ENCODE data around the gene TMEM81. TPM values are rescaled to one million over a fixed set of nuclear protein-coding genes. Genes with fewer than 3 reads are reported as not detected.

Gene TMEM81
- total RNA-seq, 3 donors from 2014 or later, result 2.5 to 3.2 (median 2.6) TPM

DNA sequence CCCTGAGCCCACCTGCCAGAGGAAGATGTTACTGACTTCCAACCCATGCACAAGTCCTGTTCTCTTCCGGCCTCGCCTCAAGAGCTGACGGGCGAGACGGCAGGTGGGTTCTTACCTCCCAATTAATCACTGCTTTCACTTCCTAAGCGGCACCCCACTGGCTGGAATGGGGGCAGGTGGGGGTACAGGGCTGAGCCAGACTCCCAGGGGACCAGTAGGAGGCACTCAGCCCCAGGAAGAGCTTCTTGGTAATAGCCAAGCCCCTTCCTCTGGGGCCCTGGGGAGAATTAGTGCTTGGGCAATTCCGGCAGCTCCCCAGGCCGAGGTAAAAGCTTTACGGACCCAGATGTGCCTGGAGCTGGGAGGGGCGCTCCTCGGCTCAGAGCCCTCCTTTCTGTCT is 31.6 kb downstream of the TMEM81 start:
- TF ChIP-seq POLR2AphosphoS5 (IDR thresholded peaks at IDR 0.05) (no peak), POLR2A (IDR thresholded peaks at IDR 0.05) (no peak)
- TF ChIP-seq, protein P1, sequence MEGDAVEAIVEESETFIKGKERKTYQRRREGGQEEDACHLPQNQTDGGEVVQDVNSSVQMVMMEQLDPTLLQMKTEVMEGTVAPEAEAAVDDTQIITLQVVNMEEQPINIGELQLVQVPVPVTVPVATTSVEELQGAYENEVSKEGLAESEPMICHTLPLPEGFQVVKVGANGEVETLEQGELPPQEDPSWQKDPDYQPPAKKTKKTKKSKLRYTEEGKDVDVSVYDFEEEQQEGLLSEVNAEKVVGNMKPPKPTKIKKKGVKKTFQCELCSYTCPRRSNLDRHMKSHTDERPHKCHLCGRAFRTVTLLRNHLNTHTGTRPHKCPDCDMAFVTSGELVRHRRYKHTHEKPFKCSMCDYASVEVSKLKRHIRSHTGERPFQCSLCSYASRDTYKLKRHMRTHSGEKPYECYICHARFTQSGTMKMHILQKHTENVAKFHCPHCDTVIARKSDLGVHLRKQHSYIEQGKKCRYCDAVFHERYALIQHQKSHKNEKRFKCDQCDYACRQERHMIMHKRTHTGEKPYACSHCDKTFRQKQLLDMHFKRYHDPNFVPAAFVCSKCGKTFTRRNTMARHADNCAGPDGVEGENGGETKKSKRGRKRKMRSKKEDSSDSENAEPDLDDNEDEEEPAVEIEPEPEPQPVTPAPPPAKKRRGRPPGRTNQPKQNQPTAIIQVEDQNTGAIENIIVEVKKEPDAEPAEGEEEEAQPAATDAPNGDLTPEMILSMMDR (IDR thresholded peaks at IDR 0.05), result no peak
- Histone ChIP-seq H3K36me3 (no peaks in the 10 kb centered on the region), H3K4me3 (no peak overlapping the region), H3K9me3 (no peaks in the 10 kb centered on the region), H3K4me1 (no peaks in the 10 kb centered on the region), H3K27ac (no peak overlapping the region), H3K27me3 (peaks cover 0 to 3% of the 10 kb centered on the region in 2 donors)
- no peak for DNase-seq (ENCODE audit: low spot score in 2 of 2)
- intact Hi-C loops (cut with DNase I; ENCODE audit: low total_unique reads), result no loop called here

DNA sequence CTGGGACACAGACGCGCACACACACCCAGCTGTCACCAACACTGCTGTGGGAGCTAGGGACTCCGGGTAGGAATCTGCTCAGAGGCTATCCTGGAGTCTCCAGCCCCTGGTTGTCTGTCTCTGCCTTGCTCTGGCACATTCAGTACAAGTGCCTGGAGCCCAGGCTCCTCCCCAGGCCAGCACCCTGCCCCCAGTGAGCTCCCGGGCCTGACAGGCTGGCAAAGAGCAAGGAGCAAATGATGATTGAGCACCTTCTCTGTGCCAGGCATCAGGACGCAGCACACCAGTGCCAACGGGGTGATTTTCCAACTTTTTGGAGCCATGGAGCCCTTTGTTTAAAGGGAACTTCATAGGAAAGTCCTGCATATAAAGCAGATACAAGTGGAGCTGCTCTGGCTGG is 34.8 kb downstream of the TMEM81 start:
- Histone ChIP-seq H3K4me3 (no peak overlapping the region), H3K36me3 (no peaks in the 10 kb centered on the region), H3K27me3 (peaks cover 0 to 29% of the 10 kb centered on the region in 2 donors), H3K27ac (no peak overlapping the region), H3K9me3 (no peaks in the 10 kb centered on the region), H3K4me1 (no peaks in the 10 kb centered on the region)
- intact Hi-C loops (cut with DNase I; ENCODE audit: low total_unique reads), result no loop called here
- TF ChIP-seq POLR2AphosphoS5 (IDR thresholded peaks at IDR 0.05) (no peak), POLR2A (IDR thresholded peaks at IDR 0.05) (no peak)
- TF ChIP-seq, protein P1 (IDR thresholded peaks at IDR 0.05), result no peak
- DNase-seq (ENCODE audit: low spot score in 2 of 2), result no peak

DNA sequence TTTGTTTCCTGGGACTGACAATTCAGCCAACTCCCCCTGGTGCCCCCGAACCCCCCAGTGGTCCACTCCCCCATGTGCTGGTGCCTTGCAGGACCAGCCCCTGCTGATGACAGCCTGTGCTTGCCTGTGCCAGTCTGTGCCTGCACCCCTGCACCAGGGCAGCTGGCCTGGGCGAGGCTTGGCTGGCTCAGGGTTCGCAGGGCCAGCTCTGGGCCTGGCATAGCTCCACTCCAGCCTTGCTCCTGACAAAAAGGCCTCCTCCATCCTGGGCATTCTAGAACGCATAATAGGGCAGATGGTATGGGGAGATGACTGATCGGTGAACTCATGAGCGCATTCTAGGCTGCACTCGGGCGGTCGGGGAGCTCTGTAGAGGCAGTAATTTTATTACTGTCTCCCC is 35.9 kb downstream of the TMEM81 start:
- Histone ChIP-seq H3K27ac (no peak overlapping the region), H3K4me3 (no peak overlapping the region), H3K36me3 (no peaks in the 10 kb centered on the region), H3K9me3 (no peaks in the 10 kb centered on the region), H3K27me3 (peaks cover 0 to 40% of the 10 kb centered on the region in 2 donors), H3K4me1 (no peaks in the 10 kb centered on the region)
- no peak for DNase-seq (ENCODE audit: low spot score in 2 of 2)
- intact Hi-C loops (cut with DNase I; ENCODE audit: low total_unique reads), result no loop called here
- TF ChIP-seq POLR2AphosphoS5 (IDR thresholded peaks at IDR 0.05), result no peak
- TF ChIP-seq POLR2A (IDR thresholded peaks at IDR 0.05), result no peak
- TF ChIP-seq, protein P1 (IDR thresholded peaks at IDR 0.05), result no peak

DNA sequence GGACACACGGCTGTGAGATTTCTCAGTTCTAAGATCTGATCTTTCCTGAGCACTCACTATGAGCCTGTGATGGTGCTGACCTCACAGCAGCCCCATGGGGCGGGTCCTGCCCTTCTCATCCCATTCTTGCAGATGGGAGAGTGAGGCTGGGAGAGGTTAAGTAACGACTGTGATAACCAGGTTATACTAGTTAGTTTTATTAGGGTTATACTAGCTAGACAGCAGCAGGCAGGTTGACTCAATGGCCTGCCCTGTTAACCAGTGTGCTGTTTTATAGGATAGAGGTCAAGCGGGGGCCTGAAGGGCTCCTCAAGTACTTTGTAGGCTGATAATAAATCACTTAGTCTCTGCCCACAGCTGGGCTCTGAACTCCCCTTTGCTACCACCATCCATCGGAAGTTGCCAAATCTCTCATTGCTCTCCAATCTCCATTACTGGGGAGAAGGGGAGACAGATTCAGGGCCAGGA is 36.5 kb downstream of the TMEM81 start:
- Histone ChIP-seq H3K4me3 (no peak overlapping the region), H3K4me1 (no peaks in the 10 kb centered on the region), H3K27me3 (peaks cover 0 to 46% of the 10 kb centered on the region in 2 donors), H3K36me3 (no peaks in the 10 kb centered on the region), H3K27ac (no peak overlapping the region), H3K9me3 (no peaks in the 10 kb centered on the region)
- no peak for DNase-seq (ENCODE audit: low spot score in 2 of 2)
- TF ChIP-seq, protein P1 (IDR thresholded peaks at IDR 0.05), result no peak
- no peak for TF ChIP-seq POLR2A (IDR thresholded peaks at IDR 0.05)
- TF ChIP-seq POLR2AphosphoS5 (IDR thresholded peaks at IDR 0.05), result no peak
- intact Hi-C loops (cut with DNase I; ENCODE audit: low total_unique reads), result no loop called here

DNA sequence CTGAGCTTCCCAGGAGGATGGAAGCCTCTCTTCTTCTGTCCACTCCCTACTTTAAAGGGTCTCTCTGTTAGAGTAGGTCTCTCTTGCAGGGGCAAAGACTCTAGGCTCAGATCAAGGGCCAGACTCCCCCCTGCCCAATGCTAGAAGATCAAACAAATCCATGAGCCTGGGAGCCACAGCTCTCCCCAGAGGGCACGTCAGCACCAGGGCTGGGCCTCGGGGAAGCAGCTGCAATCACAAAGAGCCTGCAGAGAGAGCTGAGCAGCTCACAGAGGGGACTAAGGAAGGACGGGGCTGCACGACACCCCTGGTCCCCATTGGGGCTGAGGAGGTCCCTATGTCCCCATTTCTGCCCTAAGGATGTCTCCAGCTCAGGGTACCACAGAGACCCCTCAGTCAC is 37.4 kb downstream of the TMEM81 start:
- H3K36me3 ChIP-seq, result no peaks in the 10 kb centered on the region
- intact Hi-C loops (cut with DNase I; ENCODE audit: low total_unique reads), result no loop called here
- H3K4me1 ChIP-seq, result no peaks in the 10 kb centered on the region
- H3K27ac ChIP-seq, result no peak overlapping the region
- H3K4me3 ChIP-seq, result no peak overlapping the region
- TF ChIP-seq POLR2AphosphoS5 (IDR thresholded peaks at IDR 0.05) (no peak), POLR2A (IDR thresholded peaks at IDR 0.05) (no peak)
- TF ChIP-seq, protein P1 (IDR thresholded peaks at IDR 0.05), result no peak
- H3K27me3 ChIP-seq, result peaks cover 0 to 54% of the 10 kb centered on the region in 2 donors
- DNase-seq (ENCODE audit: low spot score in 2 of 2), result no peak
- H3K9me3 ChIP-seq, result no peaks in the 10 kb centered on the region
